A549 (cell line): ENCODE data around the gene ROR2.

Experiments
- CTCF ChIP-seq: fragments of >200 bp; sonication (Bioruptor Twin); formaldehyde crosslinking; IDR thresholded peaks from 3 replicates; pipeline ENCODE4 v1.5.1; 2016
- ELK1 ChIP-seq: fragments of 150-350 bp; IDR thresholded peaks from 2 replicates; pipeline ENCODE4 v1.6.1; 2014; ENCODE audit warnings: low read depth, mild to moderate bottlenecking, low read length
- EP300 ChIP-seq, 2 experiments: fragments of >200 bp; sonication (Bioruptor Twin); formaldehyde crosslinking; IDR thresholded peaks; 2 replicates in 1 of 2; 3 replicates in 1 of 2; pipeline ENCODE4 v1.6.1; 2016 to 2017
- HDAC2 ChIP-seq: fragments of 200-600 bp; sonication (generic); IDR thresholded peaks from 2 replicates; pipeline ENCODE4 v1.6.1; 2016
- HOXA7 ChIP-seq: fragments of 250-450 bp; sonication (Bioruptor Pico); IDR thresholded peaks from 2 replicates; pipeline ENCODE4 v1.5.0; 2020; ENCODE audit warnings: mild to moderate bottlenecking, moderate library complexity
- POLR2A ChIP-seq: IDR thresholded peaks from 2 replicates; pipeline ENCODE4 v1.6.1; 2012; ENCODE audit warnings: mild to moderate bottlenecking, low read length
- RAD21 ChIP-seq, 2 experiments: fragments of >200 bp in 1 of 2; sonication (Bioruptor Twin) in 1 of 2; formaldehyde crosslinking in 1 of 2; IDR thresholded peaks in 1 of 2; conservative IDR thresholded peaks in 1 of 2; 2 replicates in 1 of 2; 3 replicates in 1 of 2; pipeline ENCODE4 v1.6.1; 2012 to 2018; ENCODE audit warnings: inconsistent platforms in 1 of 2
- REST ChIP-seq: fragments of 200-600 bp; sonication (generic); IDR thresholded peaks from 2 replicates; pipeline ENCODE4 v1.6.1; 2016; ENCODE audit warnings: antibody characterized with exemption, mild to moderate bottlenecking, moderate library complexity
- RFX5 ChIP-seq: fragments of 450-650 bp; IDR thresholded peaks from 2 replicates; pipeline ENCODE4 v1.7.1; 2014; ENCODE audit warnings: antibody characterized with exemption, mild to moderate bottlenecking, moderate library complexity
- ZNF302 ChIP-seq: fragments of 250-450 bp; sonication (Bioruptor Pico); IDR thresholded peaks from 2 replicates; pipeline ENCODE4 v1.9.0; 2021; ENCODE audit warnings: inconsistent platforms, mild to moderate bottlenecking, moderate library complexity

- TF ChIP-seq CTCF (no peak), REST (no peak), EP300 (IDR thresholded peaks at IDR 0.05) (no peak), RAD21 (conservative IDR thresholded peaks at IDR 0.05 in 1 of 2, IDR thresholded peaks at IDR 0.05 in 1 of 2) (no peak), POLR2A (no peak), ELK1 (no peak), HOXA7 (CRISPR knock-in tag) (no peak), RFX5 (no peak), ZNF302 (CRISPR knock-in tag) (no peak), HDAC2 (no peak)
Observed at GRCh38 chr9:91642771-91643170, 307.3 kb downstream of the ROR2 start.
